ENCODE measurements around the gene PTPN13.
"Not testable (repeated sequence)": the region's sequence is repeated elsewhere in the genome, so short reads cannot be mapped to it uniquely, and the experiment has no call there.

The PTPN13 gene

DNA sequence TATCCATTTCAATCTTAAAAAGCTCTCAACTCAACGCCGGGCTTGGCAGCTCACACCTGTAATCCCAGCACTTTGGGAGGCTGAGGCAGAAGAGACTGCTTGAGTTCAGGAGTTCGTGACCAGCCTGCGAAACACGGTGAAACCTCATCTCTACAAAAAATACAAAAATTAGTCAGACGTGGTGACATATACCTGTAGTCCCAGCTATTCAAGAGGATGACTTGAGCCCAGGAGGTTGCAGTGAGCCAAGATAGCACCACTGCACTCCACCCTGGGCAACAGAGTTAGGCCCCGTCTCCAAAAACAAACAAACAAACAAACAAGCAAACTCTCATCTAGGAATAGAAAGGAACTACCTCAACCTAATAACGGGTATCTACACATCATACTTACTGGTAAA lies 50.8 kb downstream of the PTPN13 start:
- no peak for DNase-seq

DNA sequence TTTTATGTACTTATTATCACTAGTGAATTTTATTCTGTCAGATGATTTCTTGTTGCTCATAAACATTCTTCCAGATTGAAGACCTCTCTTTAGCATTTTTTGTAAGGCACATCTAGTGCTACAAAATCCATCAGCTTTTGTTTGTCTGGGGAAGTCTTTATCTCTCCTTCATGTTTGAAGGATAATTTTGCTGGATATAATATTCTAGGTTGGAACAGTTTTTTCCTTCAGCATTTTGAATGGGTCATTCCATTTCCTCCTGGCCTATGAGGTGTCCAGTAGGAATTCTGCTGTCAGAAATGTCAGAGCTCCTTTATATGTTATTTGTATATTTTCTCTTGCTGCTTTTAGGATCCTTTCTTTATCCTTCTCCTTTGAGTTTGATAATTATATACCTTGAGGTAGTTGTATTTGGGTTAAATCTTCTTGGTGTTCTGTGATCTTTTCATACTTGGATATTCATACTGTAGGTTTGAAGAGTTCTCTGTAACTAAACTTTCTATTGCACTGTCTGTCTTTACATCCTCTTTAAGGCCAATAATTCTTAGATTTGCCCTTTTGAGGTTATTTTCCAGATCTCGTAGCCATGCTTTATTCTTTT lies 58.3 kb downstream of the PTPN13 start:
- DNase-seq, result no peak

DNA sequence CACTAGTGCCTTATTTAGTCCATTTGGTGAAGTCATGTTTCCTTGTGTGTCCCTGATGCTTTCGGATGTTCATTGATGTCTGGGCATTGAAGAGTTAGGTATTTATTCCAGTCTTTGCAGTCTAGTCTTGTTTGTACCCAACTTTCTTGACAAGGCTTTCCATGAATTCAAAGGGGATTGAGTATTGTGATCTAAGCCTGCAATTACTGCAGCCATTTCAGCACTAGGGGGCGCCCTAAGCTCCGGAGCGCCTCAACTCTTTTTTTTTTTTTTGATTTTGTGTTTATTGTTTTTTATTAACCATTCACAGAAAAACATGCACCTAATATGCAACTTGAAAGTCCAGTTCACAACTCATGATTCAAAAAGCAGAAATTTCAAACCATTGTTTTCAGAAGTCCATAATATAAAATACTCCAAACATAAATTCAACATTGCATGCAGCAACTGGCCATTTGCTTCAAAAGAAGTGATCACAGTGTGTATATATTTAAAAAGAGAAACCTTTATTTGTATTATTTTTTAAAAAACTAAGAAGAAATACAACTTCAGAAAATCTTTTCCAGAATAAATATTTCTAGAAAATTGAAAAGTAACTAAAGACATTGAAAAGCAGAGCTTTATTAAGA lies 59.2 kb downstream of the PTPN13 start:
- DNase-seq, result no peak

DNA sequence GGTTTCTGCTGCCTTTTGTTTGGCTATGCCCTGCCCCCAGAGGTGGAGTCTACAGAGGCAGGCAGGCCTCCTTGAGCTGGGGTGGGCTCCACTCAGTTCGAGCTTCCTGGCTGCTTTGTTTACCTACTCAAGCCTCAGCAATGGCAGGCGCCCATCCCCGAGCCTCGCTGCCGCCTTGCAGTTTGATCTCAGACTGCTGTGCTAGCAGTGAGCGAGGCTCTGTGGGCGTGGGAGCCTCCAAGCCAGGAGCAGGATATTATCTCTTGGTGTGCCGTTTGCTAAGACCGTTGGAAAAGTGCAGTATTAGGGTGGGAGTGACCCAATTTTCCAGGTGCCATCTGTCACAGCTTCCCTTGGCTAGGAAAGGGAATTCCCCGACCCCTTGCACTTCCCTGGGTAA lies 62.7 kb downstream of the PTPN13 start:
- DNase-seq, result not testable (repeated sequence)

DNA sequence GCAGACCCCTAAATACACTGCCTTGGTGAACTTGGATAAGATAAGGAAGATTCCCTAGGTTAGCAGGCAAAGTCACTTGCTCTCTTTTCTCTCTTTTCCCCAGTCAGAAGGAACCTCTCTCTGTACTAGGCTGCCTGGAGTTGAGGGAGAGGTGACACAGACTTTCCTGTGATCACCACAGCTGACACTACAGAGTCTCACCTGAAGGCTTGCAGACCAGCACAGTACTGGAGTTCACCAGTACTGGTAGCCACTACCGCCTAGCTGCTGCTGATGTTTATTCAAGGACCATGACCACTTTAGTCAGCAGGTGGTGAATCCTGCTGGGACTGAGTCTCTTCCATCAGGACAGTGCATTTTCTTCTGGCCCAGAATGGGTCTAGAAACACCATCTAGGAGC lies 63.3 kb downstream of the PTPN13 start:
- no peak for DNase-seq

DNA sequence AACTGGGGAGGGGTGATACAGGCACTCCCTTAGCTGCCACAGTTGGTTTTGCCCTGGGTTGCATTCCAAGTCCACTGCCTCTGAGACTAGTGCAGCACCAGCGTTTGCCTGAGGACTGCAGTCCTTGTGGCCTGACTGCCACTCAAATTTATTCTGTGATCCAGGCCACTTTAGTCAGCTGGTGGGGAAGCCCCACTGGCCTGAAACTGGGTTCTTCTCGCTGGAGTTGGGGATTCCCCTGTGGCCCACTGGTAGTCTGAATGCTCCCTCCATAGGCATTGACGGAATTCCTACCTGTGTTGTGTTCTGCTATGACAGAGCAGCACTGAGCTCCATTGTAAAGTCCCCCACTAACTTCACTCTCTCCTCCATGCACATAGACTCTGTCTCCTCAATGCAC lies 63.8 kb downstream of the PTPN13 start:
- no peak for DNase-seq

DNA sequence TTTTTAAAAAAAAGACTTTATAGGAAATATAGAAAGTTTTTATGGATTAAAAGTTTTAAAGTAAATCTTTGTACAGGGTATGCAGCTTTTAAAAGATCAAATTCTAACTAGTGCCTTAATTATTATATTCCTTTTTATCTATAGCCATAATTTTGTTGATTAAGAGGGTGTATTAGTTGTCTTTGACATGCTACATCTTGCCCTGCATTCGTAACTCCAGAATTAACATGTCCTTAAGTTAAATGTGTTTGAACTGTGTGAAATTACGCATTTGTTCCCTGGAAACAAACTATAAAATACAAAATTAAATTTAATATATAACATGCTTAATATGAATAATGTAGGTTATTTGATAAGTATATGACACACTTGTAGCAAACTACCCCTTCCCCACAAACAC lies 66.3 kb downstream of the PTPN13 start:
- no peak for DNase-seq

DNA sequence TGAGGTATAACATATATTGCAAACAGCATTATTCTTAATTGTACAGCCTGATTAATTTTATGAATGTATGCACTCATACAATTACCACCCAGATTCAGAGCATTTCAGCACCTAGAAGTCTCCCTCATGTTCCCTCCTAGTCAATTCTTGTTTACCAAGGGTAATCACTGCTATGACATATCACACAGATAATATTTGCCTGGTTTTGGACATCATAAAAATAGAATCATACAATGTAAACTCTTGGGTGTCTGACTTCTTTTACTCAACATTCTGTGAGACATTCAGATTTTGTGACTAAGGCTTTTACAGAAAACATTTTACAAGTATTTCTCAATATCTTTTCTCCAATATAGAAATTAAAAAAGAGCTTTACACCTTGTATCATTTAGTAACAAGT lies 66.9 kb downstream of the PTPN13 start:
- DNase-seq, result no peak

DNA sequence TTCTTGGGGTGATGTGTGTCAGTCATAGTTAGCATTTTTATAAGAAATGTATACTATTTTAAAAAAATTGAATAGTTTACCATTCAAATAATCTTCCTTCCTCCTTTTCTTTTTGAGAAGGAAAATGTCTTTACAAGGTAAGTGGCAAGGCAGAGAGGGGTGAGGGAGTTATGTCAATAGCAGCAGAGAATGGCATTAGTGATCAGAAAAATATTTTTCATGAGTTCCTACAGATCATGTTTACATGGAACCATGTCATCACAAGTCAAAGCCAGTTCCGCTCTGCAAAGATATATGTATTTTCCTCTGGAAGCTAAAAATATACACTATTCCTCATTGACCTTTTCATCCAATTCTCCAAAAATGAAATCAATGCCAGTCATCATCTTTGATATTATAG lies 67.3 kb downstream of the PTPN13 start:
- DNase-seq, result no peak

DNA sequence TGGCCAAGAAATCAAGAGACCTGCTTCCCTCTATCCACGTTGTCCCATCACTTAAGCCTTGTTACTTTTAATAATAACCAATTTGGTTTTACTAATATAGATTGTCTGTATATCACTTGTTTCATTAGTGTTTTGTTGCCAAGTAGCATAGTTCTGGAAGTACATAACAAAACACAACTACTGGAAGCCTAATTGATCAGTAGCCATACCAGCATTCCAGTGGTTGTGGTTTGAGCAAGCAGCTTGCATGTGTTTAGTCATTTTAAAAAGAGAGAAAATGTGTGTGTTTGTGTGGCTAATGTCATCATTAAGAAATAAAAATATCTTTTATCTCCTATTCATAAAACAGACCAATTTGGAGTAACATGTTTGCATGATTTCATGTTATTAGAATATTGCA lies 70.8 kb downstream of the PTPN13 start:
- no peak for DNase-seq

DNA sequence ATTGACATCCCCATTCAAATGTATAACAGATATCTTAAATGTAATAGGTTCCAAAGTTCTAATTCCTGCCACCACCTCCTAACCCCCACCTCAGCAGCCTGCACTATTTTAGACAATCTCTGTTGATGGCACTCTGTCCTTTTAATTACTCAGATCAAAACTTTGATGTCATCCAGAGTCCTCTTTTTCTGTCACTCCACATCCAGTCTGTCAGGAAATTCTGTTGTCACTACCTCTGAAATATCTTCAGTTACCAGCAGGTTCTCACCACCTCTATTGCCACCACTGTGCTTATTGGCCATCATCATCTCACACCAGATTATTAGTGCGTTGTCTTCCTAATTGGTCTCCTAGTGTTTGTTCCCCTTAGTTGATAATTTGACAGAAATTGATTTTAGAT lies 76.2 kb downstream of the PTPN13 start:
- DNase-seq, result no peak

DNA sequence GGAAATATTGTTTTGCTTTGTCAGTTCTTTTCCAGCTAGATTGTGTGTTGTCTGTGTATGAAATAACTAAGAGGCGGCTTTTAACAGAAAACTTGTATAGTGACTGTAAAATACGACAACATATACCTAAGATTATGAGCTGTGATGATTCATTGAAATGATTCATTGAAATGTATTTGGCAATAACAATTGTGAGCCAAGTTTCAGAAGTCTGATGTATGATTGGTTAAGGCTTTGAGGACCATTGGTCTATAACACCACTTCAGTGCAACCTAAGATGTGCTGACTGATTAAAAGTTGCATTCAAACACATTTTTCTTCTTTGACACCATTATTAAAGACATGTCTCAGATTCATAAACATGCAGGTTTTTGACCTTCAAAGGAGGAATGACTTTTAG lies 76.6 kb downstream of the PTPN13 start:
- peak; percentile 14 for DNase-seq

DNA sequence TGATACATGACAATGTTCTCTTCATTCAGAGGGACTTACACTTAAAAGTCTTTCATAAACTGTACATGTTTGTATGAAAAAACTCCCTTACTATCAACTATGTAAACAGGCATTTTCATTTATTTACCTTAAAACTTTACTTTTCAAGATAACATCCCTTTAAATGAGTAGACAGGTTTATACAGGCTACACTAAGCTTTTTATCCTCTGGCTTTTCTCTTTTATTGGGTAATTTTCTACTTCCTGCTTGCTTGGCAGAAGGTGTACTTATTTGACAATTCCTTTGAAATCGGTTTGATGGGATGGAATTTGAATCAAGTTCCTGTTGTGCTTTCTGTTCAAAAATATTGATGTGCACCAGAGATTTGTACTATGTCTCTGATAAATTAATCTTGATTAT lies 81.4 kb downstream of the PTPN13 start:
- DNase-seq, result no peak

DNA sequence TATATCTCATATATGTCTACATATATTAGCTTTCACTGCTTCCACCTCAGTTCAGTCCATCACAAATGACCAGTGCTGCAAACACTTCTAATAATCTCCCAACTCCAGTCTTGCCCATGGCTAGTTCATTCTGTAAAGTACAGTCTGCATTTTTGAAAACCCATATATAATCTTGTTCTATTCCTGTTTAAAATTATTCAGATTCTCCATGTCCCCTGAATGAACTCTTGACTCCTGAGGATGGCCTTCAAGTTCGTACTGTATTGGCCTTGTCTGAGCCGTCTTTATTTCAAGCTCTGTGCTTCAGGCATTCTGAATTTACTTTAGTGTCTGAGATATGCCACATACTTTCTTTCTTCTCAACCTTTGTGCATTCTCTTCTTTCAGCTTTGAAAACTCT lies 84.7 kb downstream of the PTPN13 start:
- no peak for DNase-seq

DNA sequence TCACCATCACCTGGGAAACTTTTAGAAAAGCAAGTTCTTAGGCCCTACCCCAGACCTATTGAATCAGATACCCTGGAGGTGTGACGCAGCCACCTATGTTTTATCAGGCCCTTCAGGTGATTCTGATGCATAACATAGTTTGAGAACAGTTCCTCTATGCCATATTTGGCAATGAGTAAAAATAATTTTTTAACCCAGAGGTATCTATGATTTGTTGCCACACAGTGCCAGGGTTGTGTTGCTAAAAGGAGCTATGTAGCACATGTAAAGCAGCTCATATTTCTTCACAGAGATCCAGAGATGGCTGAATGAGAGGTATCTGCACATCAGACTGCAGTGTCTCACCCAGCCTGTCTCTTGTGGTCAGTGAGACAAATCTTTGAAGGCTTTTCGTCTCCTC lies 85.3 kb downstream of the PTPN13 start:
- DNase-seq, result no peak

DNA sequence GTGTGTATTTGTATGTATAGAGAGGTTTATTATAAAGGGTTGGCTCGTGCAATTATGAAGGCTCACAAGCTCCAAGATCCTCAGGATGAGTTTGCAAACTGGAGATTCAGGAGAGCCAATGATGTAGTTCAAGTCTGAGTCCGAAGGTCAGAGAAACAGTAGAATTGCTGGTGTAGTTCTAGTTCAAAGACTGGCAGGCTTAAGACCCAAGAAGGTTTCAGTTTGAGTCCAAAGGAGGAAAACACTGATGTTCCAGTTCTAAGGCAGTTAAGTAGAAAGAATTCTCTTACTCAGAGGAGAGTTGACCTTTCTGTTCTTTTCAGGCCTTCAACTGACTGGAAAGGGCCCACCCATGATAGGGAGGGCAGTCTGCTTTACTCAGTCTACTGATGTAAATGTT lies 89.1 kb downstream of the PTPN13 start:
- DNase-seq, result no peak

DNA sequence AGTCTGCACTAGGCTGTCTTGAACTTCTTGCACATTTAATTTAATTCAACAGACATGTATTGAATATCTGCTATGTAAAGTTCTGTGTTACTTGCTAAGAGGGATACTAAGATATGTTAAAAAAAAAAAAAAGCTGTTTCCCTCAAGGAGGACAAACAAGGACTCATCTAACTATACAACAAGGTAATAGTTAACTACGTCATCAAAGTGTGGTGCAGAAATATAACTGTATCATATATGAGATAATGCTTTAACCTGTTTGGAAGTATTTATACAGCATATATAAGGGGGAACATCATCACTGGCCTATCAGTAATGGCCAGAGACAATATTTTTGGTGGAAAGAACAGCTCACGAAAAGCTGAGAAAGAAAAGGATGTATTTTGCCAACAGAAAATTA lies 89.9 kb downstream of the PTPN13 start:
- DNase-seq, result no peak

DNA sequence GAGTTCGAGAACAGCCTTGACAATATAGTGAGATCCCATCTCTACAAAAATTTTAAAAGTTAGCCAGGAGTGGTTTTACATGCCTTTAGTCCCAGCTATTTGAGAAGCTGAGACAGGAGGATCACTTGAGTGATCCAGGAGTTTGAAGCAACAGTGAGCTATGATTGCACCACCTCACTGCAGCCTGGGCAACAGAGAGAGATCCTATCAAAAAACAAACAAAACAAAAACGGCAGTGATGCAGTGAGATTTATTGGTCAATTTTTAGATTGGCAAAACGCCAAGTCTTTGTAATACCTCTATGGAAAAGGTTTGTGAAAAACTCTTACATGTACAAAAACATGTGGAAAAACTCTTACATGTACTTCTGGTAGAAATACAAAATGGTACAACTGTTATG lies 91.3 kb downstream of the PTPN13 start:
- DNase-seq, result no peak

DNA sequence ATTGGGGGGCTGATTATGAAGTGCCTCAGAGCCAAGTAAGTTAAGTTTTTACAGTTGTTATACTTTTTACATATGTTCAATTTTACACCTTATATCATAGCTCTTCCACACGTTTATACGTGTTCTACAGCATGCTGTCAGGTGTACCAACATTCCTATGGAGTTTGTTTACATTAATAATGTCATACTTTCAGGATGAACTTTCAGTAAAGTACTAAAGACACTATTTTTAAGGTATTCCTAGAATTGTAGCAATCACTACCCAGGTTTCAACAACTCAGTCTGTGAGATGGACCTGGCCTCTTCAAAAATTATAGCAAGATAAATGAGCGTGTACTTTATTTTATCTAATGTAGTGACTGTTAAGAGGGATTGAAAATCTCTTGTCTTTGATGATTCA lies 92.6 kb downstream of the PTPN13 start:
- DNase-seq, result no peak

DNA sequence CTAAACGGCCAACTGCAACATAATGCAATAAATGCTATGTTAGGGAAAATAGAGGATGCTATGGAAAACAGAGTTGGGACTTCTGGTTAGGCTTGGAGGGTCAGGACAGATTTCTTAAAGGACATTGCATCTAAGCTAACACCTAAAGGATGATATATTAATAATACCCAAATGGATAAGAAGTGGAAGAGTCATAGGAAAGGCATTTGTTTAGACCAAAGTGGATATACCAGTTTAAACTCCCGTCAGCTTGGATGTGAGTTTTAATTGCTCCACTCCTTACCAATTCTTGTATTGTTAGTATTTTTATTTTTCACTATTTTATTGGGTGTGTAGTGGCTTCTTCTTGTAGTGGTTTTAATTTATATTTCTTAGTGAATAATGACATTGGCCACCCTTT lies 93.9 kb downstream of the PTPN13 start:
- DNase-seq, result no peak

DNA sequence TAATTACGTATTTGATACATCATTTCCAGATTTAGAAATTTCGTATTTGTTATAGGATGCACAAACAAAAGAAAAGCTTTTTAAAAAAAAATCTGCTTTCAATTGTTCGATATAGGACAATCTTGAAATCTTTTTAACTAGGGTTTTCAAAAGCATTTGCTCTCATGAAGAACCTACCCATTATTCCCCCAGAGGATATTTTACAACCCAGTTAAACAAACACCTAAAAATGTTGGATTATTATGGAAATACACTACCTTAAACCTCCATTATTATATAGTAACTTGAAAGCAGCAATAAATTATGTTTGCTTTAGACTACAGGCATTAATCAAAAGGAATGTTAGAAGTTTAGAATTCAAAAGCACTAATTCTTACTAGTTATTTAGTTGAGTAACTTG lies 110.5 kb downstream of the PTPN13 start:
- no peak for DNase-seq

DNA sequence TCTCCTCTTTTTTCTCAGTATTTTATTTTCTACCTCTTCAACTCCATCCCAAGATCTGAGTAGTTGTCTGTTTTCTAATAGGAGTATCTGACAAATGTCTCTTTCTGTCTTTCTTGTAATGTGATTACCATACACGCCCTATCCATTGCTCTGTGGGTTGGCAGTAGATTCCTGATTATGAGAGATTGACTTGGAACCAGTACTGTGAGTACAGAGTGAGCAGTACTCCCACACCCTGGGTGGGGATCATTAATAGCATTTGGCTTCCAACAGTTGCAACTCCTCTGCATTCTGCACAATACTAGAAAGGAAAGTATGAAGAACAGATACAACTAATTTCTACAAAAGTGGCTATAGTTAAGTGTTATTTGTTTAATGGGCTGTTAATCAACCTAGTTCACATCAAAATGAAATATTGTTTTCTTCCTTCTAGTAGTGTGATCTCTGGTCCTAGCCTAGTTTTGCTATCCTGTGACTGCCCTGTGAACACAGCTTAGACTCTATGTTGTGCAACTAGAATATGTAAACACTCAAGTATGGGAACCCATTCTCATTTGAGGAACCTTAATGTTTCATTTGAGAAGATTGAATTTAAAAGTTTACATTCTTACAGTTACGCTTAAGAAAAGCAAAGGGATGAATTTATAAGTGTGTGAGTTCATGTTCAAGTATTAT lies 112.9 kb downstream of the PTPN13 start:
- DNase-seq, result peak; percentile 39

DNA sequence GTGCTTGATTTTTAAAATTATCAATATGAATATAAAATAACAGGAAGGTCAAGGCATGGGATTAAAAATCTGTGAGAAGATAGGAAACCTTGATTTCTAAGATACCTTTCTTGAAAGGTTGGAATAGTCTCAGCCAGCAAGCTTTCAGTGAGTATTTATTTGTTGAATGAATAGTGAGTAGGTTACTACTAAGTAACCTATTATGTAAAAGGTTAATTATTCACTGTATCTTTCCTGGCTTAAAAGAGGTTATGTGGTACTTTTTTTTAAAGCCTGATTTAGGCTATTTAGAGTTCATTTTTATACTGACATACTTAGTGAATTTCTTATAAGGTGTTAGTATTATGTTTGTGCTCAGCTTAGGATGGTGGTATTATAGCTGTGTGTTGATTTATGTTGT lies 123.5 kb downstream of the PTPN13 start:
- no peak for DNase-seq

DNA sequence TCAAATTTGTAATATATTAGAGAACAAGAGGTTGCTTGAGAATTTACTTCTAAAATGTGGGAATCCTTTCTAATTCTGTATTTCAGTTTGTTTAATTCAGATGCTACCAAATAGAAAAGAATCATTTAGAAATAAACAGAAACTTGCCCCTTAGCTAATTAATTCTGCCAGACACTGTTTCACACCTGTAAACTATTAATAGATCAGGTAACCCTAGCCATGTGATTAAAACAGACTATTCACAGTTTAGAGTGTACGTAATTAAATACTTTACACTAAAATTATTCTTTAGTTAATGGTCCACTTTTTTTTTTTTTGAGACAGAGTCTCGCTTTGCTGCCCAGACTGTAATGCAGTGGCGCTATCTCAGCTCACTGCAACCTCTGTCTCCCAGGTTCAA lies 124.0 kb downstream of the PTPN13 start:
- DNase-seq, result no peak

DNA sequence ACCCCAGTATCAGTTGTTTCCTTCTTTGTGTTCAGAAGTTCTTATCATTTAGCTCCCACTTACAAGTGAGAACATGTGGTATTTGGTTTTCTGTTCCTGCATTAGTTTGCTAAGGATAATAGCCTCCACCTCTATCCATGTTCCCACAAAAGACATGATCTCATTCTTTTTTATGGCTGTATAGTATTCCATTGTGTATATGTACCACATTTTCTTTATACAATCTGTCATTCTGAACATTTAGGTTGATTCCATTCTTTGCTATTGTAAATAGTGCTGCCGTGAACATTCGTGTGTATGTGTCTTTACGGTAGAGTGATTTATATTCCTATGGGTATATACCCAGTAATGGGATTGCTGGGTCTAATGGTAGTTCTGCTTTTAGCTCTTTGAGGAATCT lies 125.0 kb downstream of the PTPN13 start:
- DNase-seq, result not testable (repeated sequence)
